ENCODE results near the gene PSMG4. TPM values are rescaled to one million over a fixed set of nuclear protein-coding genes. Genes with fewer than 3 reads are reported as not detected.

Gene PSMG4
- total RNA-seq, 1 experiment from 2014 or later, result 35.0 TPM

DNA sequence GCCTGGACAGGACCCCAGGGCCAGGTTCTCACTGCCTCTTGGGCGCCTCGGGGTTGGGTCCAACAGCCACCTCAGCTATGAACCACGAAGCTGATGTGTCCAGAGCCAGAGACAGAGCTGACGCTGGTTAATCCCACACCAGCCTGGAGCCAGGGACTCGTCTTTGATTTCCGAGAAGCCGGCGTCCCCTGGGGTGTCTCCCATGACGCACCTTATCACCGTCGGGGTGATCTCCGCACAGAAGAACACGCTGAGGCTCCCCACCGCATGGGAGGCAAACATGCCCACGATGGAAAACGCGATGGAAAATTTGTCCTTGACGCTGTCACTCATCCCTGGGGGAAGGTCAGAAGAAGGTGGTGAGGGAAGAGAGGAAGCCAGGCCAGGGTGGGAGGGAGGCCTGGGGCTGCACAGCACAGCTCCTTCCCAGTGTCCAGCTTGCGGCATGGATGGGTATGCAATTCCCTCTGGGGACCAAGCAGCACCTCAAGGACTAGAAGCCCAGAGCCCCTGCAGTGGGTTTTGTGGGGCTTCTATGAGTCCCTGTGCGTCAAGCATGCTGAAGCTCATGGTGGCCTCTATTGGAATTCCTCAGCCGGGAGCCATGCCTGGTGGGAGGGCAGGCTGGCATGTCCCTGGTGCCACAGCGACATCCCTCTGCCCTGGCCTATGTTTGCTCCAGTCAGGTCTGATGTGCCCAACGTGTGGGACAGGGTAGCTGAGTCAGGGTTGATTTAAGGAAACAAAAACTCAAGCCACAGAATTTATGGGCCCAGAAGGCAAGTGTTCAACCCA, 25.1 kb downstream of the PSMG4 start:
- H3K9ac ChIP-seq (ENCODE audit: low read length), result no peak overlapping the region
- no peaks in the 10 kb centered on the region for H3K27me3 ChIP-seq (ENCODE audit: insufficient read depth, low read length)
- ATAC-seq (no peak), DNase-seq (ENCODE audit: low read depth, low spot score) (no peak)
- RAD21 ChIA-PET (ENCODE audit: low non-redundant PET in 1 of 2, low total read pairs in 2 of 2, uncharacterized antibody in 2 of 2, unreplicated experiment in 2 of 2), result no interaction called here
- no peaks in the 10 kb centered on the region for H3K36me3 ChIP-seq (ENCODE audit: control insufficient read depth in 1 of 2, insufficient read depth in 2 of 2, low read length in 2 of 2)
- H3K4me1 ChIP-seq (ENCODE audit: control insufficient read depth in 1 of 2, insufficient read depth in 2 of 2, low read length in 2 of 2), result no peaks in the 10 kb centered on the region
- CTCF ChIA-PET, result no interaction called here
- no peak overlapping the region for H3K27ac ChIP-seq (ENCODE audit: low read depth, low read length)
- no TSS peak for BruUV-seq (replicated peaks)
- H3K4me3 ChIP-seq (replicated peaks in 1 of 2; ENCODE audit: low read depth in 1 of 2, low read length in 2 of 2), result no peak overlapping the region
- no peak for TF ChIP-seq SP1 (IDR thresholded peaks at IDR 0.05; ENCODE audit: low read depth)
- no peak for TF ChIP-seq YY1 (IDR thresholded peaks at IDR 0.05; ENCODE audit: extremely low read depth, insufficient replicate concordance, low read depth, low read length)
- TF ChIP-seq POLR2AphosphoS5 (IDR thresholded peaks at IDR 0.05; ENCODE audit: low read depth, low read length), result no peak
- TF ChIP-seq ATF3 (IDR thresholded peaks at IDR 0.05), result no peak
- no peak for TF ChIP-seq SRF (IDR thresholded peaks at IDR 0.05; ENCODE audit: low read depth)
- no peak for TF ChIP-seq SIN3A (IDR thresholded peaks at IDR 0.05; ENCODE audit: low read depth)
- no peak for TF ChIP-seq REST (IDR thresholded peaks at IDR 0.05; ENCODE audit: low read depth)
- no peak for TF ChIP-seq JUND (IDR thresholded peaks at IDR 0.05)
- TF ChIP-seq EZH2 (IDR thresholded peaks at IDR 0.05), result no peak
- no peak for TF ChIP-seq EZH2phosphoT487 (IDR thresholded peaks at IDR 0.05; ENCODE audit: borderline replicate concordance)
- TF ChIP-seq ZNF274 (IDR thresholded peaks at IDR 0.05; ENCODE audit: low read depth, low read length), result no peak
- TF ChIP-seq EGR1 (IDR thresholded peaks at IDR 0.05; ENCODE audit: low read depth), result no peak
- TF ChIP-seq, protein P1, sequence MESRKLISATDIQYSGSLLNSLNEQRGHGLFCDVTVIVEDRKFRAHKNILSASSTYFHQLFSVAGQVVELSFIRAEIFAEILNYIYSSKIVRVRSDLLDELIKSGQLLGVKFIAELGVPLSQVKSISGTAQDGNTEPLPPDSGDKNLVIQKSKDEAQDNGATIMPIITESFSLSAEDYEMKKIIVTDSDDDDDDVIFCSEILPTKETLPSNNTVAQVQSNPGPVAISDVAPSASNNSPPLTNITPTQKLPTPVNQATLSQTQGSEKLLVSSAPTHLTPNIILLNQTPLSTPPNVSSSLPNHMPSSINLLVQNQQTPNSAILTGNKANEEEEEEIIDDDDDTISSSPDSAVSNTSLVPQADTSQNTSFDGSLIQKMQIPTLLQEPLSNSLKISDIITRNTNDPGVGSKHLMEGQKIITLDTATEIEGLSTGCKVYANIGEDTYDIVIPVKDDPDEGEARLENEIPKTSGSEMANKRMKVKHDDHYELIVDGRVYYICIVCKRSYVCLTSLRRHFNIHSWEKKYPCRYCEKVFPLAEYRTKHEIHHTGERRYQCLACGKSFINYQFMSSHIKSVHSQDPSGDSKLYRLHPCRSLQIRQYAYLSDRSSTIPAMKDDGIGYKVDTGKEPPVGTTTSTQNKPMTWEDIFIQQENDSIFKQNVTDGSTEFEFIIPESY (IDR thresholded peaks at IDR 0.05; ENCODE audit: extremely low read depth, insufficient replicate concordance, low read length), result no peak
- no peak for TF ChIP-seq ZFX (IDR thresholded peaks at IDR 0.05)
- no peak for TF ChIP-seq RAD21 (IDR thresholded peaks at IDR 0.05; ENCODE audit: low read depth)
- TF ChIP-seq CEBPB (IDR thresholded peaks at IDR 0.05; ENCODE audit: low read depth), result no peak
- TF ChIP-seq TCF7L2 (IDR thresholded peaks at IDR 0.05; ENCODE audit: borderline replicate concordance, extremely low read depth, insufficient read depth, insufficient read length), result no peak
- TF ChIP-seq POLR2A (IDR thresholded peaks at IDR 0.05; ENCODE audit: borderline replicate concordance, extremely low read depth, insufficient read depth, insufficient read length), result no peak
- no peak for TF ChIP-seq ELF1 (IDR thresholded peaks at IDR 0.05; ENCODE audit: borderline replicate concordance, low read depth)
- TF ChIP-seq, protein P2, sequence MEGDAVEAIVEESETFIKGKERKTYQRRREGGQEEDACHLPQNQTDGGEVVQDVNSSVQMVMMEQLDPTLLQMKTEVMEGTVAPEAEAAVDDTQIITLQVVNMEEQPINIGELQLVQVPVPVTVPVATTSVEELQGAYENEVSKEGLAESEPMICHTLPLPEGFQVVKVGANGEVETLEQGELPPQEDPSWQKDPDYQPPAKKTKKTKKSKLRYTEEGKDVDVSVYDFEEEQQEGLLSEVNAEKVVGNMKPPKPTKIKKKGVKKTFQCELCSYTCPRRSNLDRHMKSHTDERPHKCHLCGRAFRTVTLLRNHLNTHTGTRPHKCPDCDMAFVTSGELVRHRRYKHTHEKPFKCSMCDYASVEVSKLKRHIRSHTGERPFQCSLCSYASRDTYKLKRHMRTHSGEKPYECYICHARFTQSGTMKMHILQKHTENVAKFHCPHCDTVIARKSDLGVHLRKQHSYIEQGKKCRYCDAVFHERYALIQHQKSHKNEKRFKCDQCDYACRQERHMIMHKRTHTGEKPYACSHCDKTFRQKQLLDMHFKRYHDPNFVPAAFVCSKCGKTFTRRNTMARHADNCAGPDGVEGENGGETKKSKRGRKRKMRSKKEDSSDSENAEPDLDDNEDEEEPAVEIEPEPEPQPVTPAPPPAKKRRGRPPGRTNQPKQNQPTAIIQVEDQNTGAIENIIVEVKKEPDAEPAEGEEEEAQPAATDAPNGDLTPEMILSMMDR (IDR thresholded peaks at IDR 0.05 in 2 of 3, conservative IDR thresholded peaks at IDR 0.05 in 1 of 3; ENCODE audit: borderline replicate concordance in 1 of 3, insufficient read depth in 1 of 3, low read depth in 2 of 3, low read length in 2 of 3), result no peak
- no peaks in the 10 kb centered on the region for H3K79me2 ChIP-seq (ENCODE audit: insufficient read depth, low read length)
- no peak overlapping the region for H3K4me2 ChIP-seq (ENCODE audit: low read length)
- no peaks in the 10 kb centered on the region for H4K20me1 ChIP-seq (ENCODE audit: insufficient read depth)
- no peak overlapping the region for H2AFZ ChIP-seq (ENCODE audit: low read depth, low read length, poor library complexity, severe bottlenecking)
- H3K9me2 ChIP-seq (ENCODE audit: insufficient read depth), result no peaks in the 10 kb centered on the region
- H3K9me3 ChIP-seq (ENCODE audit: control insufficient read depth in 1 of 2, insufficient read depth in 1 of 2, low read depth in 1 of 2, low read length in 2 of 2), result no peaks in the 10 kb centered on the region
- POLR2A ChIA-PET, result no interaction called here
- intact Hi-C loops (cut with micrococcal nuclease), result no loop called here
